ENCODE results near the gene MIEF2. TPM values are rescaled to one million over a fixed set of nuclear protein-coding genes. Genes with fewer than 3 reads are reported as not detected.
"Not testable (repeated sequence)": the region's sequence is repeated elsewhere in the genome, so short reads cannot be mapped to it uniquely, and the experiment has no call there.

Gene MIEF2
- total RNA-seq, 4 donors from 2014 or later: 2.9 to 9.5 (median 5.7) TPM

DNA sequence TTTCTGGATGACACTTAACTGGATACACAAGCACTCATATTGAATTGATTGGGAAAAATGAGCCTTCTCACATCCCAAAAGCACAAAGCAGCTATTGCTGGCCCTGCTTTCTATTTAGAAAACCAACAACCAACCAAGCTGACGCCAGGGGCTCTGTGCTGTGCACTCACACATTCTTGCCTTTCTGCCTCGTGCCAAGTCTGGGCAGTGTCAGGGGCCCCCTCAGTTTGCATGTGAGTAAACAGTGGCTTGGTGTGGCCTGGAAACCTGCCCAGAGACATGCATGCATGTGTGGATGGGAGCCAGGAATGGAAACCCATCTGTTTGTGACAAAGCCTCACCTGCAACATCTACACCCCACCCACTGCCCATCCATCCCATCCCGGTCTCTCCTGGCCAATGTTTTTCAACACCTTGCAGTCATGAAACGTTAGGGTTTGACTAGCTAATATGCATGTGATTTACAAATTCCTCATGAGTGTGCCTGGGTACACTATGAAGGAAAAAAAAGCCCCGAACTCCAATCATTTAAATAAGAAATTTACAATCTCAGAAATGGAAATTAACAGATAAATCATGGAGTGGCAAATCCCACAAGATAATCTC lies 20.4 kb downstream of the MIEF2 start:
- no peak for ATAC-seq (ENCODE audit: low FRiP score)
- DNase-seq (ENCODE audit: low spot score): no peak
- TF ChIP-seq, protein P1, sequence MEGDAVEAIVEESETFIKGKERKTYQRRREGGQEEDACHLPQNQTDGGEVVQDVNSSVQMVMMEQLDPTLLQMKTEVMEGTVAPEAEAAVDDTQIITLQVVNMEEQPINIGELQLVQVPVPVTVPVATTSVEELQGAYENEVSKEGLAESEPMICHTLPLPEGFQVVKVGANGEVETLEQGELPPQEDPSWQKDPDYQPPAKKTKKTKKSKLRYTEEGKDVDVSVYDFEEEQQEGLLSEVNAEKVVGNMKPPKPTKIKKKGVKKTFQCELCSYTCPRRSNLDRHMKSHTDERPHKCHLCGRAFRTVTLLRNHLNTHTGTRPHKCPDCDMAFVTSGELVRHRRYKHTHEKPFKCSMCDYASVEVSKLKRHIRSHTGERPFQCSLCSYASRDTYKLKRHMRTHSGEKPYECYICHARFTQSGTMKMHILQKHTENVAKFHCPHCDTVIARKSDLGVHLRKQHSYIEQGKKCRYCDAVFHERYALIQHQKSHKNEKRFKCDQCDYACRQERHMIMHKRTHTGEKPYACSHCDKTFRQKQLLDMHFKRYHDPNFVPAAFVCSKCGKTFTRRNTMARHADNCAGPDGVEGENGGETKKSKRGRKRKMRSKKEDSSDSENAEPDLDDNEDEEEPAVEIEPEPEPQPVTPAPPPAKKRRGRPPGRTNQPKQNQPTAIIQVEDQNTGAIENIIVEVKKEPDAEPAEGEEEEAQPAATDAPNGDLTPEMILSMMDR (IDR thresholded peaks at IDR 0.05): no peak

DNA sequence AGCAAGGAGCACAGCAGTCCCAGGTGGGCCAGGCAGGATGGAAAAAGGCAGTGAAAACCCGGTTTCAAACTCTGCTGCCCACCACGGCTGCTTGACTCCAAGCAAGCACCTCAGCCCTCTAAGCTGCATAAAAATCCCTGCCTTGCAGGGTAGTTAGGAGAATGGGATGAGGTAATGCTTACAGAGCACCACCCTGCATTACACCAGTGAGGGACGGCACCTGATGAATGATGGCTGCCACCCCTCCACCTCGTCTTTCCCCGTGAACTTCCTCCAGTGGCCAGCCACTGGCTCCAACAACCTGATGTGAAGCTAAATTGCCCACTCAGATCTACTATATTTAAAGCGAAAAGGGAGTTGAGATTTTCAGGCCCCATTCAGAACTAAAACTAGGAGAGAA lies 21.3 kb downstream of the MIEF2 start:
- TF ChIP-seq, protein P1 (IDR thresholded peaks at IDR 0.05): no peak
- DNase-seq (ENCODE audit: low spot score) (no peak), ATAC-seq (ENCODE audit: low FRiP score) (no peak)

- DNase-seq (ENCODE audit: low spot score) (no peak), ATAC-seq (ENCODE audit: low FRiP score) (no peak)
- TF ChIP-seq, protein P1 (IDR thresholded peaks at IDR 0.05): no peak
These were observed 24.8 kb downstream of the MIEF2 start for GRCh38 chr17:18285296-18285695.

DNA sequence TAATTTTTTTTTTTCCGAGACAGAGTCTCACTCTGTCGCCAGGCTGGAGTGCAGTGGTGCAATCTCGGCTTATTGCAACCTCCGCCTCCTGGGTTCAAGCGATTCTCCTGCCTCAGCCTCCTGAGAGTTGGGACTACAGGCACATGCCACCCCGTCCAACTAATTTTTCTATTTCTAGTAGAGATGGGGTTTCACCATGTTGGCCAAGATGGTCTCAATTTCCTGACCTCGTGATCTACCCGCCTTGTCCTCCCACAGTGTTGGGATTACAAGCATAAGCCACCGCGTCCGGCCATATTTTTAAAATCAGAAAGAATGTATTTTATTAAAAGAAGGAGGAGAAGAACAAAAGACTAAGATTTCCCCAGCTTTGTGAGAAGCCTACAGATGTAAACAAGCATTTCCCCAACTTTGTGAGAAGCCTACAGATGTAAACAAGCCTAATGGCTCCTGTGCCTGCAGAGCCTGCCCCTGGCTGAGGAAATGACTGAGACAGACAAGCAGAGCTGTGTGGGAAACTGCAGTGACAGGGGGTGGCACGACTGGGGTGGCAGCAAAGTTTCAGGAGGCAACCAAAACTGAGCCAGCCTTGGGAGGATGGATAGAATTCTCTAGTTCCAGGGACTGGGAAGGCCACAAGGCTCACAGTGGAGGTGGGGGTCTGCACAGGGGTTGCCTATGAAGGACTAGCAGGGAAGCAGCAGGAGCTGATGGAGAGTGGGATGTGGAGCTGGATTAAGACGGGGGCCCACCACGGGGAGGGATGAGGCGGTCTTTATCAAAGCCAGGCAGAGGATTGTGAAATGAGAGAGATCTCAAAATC lies 31.5 kb downstream of the MIEF2 start:
- TF ChIP-seq, protein P1 (IDR thresholded peaks at IDR 0.05): no peak
- ATAC-seq (ENCODE audit: low FRiP score) (no peak), DNase-seq (ENCODE audit: low spot score) (no peak)

DNA sequence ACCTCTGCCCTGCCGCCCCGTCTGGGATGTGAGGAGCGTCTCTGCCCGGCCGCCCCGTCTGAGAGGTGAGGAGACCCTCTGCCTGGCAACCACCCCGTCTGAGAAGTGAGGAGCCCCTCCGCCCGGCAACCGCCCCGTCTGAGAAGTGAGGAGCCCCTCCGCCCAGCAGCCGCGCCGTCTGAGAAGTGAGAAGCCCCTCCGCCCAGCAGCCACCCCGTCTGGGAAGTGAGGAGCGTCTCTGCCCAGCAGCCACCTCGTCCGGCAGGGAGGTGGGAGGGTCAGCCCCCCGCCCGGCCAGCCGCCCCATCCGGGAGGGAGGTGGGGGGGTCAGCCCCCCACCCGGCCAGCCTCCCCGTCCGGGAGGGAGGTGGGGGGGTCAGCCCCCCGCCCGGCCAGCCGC lies 37.6 kb downstream of the MIEF2 start:
- not testable (repeated sequence) for DNase-seq (ENCODE audit: low spot score); ATAC-seq (ENCODE audit: low FRiP score)

GRCh38 chr17:18300725-18301480 lies 40.4 kb downstream of the MIEF2 start:
- ATAC-seq (ENCODE audit: low FRiP score) (peak; percentile 28), DNase-seq (ENCODE audit: low spot score) (no peak)
- TF ChIP-seq, protein P1 (IDR thresholded peaks at IDR 0.05): no peak

DNA sequence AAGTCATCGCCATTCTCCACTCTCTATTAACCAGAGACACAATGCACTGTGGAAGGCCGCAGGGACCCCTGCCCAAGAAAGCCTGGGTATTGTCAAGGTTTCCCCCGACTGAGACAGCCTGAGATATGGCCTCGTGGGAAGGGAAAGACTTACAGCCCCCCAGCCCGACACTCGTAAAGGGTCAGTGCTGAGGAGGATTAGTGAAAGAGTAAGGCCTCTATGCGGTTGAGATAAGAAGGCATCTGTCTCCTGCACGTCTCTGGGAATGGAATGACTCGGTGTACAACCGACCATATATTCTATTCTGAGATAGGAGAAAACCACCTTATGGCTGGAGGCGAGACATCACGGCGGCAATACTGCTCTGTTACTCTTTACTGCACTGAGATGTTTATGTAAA lies 42.7 kb downstream of the MIEF2 start:
- ATAC-seq (ENCODE audit: low FRiP score); DNase-seq (ENCODE audit: low spot score): not testable (repeated sequence)
